Endothelial cell of umbilical vein (primary cell): ENCODE data around the gene FAM163A. TPM values are rescaled to one million over a fixed set of nuclear protein-coding genes. Genes with fewer than 3 reads are reported as not detected.

Experiments
- BruUV-seq: library from RNA; stranded (reverse); fragments of 400-500 nt; replicated peaks from 2 replicates; lab custom pipeline; 2021; lab: Mats Ljungman, UMichigan
- CTCF ChIA-PET: fragments of 300-600, 350-600 bp; sonication (Branson Sonifier 250); formaldehyde crosslinking; loops from one replicate; lab custom pipeline; 2021; ENCODE audit warnings: antibody characterized with exemption, inconsistent platforms; lab: Charles Lee
- POLR2A ChIA-PET: fragments of 300-600, 350-600 bp; sonication (Branson Sonifier 250); formaldehyde crosslinking; loops from one replicate; lab custom pipeline; 2021; ENCODE audit warnings: antibody characterized with exemption, inconsistent platforms; lab: Charles Lee
- DNase-seq: peaks from one replicate; pipeline ENCODE4 v3.0.0-alpha.2; 2011; ENCODE audit warnings: low read depth, low spot score
- FAIRE-seq: peaks from 2 replicates; lab custom pipeline; 2011; peaks lifted over from hg19 to GRCh38; lab: Jason Lieb, UNC
- H2AFZ ChIP-seq: 2 replicates; pipeline ENCODE4 v1.6.0; 2012; ENCODE audit warnings: low read depth, low read length, control low read depth, inconsistent platforms
- H3K27ac ChIP-seq: 2 replicates; pipeline ENCODE4 v1.5.1; 2011; ENCODE audit warnings: low read depth, mild to moderate bottlenecking, control low read depth, low read length, moderate library complexity; ENCODE audit not compliant: insufficient read depth
- H3K27me3 ChIP-seq, 2 experiments: 2 replicates each; pipeline versions ENCODE4 v1.6.0 to v1.6.1; 2011; ENCODE audit warnings: low read length in 2 of 2, mixed read lengths in 1 of 2; ENCODE audit not compliant: control insufficient read depth in 2 of 2, insufficient read depth in 2 of 2
- H3K36me3 ChIP-seq, 2 experiments: 2 replicates in 1 of 2; 3 replicates in 1 of 2; pipeline ENCODE4 v1.5.1; 2011; ENCODE audit warnings: low read length in 2 of 2, mild to moderate bottlenecking in 1 of 2, moderate library complexity in 1 of 2; ENCODE audit not compliant: control insufficient read depth in 2 of 2, insufficient read depth in 2 of 2; ENCODE audit errors: extremely low read depth in 1 of 2
- H3K4me1 ChIP-seq: 3 replicates; pipeline ENCODE4 v1.5.1; 2011; ENCODE audit warnings: mild to moderate bottlenecking, low read length; ENCODE audit not compliant: control insufficient read depth, insufficient read depth; ENCODE audit errors: extremely low read depth
- H3K4me2 ChIP-seq: 2 replicates; pipeline ENCODE4 v1.6.1; 2011; ENCODE audit warnings: low read length, control low read depth, mixed read lengths; ENCODE audit not compliant: insufficient read depth
- H3K4me3 ChIP-seq, 3 experiments: fragments of 200-600 bp in 1 of 3; sonication (generic), shearing (Covaris generic) in 1 of 3; replicated peaks in 1 of 3; 2 replicates each; pipeline ENCODE4 v1.5.1; 2011 to 2016; ENCODE audit warnings: control low read depth in 3 of 3, low read length in 3 of 3, mild to moderate bottlenecking in 2 of 3, inconsistent platforms in 1 of 3, low read depth in 1 of 3, moderate library complexity in 1 of 3; ENCODE audit not compliant: insufficient read depth in 1 of 3
- H3K79me2 ChIP-seq: 2 replicates; pipeline ENCODE4 v1.6.0; 2012; ENCODE audit warnings: low read length, inconsistent platforms; ENCODE audit not compliant: control insufficient read depth, insufficient read depth
- H3K9ac ChIP-seq: replicated peaks from 2 replicates; pipeline ENCODE3; 2011; ENCODE audit warnings: low read length, control low read depth; ENCODE audit not compliant: insufficient read depth; ENCODE audit errors: extremely low read depth
- H3K9me1 ChIP-seq: replicated peaks from 3 replicates; pipeline ENCODE4 v1.6.0; 2011; ENCODE audit warnings: mild to moderate bottlenecking, low read length; ENCODE audit not compliant: control insufficient read depth, insufficient read depth; ENCODE audit errors: extremely low read depth
- H3K9me3 ChIP-seq: replicated peaks from 2 replicates; pipeline ENCODE4 v1.5.1; 2012; ENCODE audit warnings: low read length, inconsistent platforms; ENCODE audit not compliant: control insufficient read depth, insufficient read depth
- H4K20me1 ChIP-seq: replicated peaks from 2 replicates; pipeline ENCODE3; 2011; ENCODE audit warnings: mild to moderate bottlenecking, low read length; ENCODE audit not compliant: control insufficient read depth, insufficient read depth; ENCODE audit errors: extremely low read depth
- CTCF ChIP-seq, 2 donors: IDR thresholded peaks; 1 replicate in 1 of 2; 2 replicates in 1 of 2; pipeline ENCODE4 v1.5.1; 2011; ENCODE audit warnings: low read length in 2 of 2, mild to moderate bottlenecking in 2 of 2, moderate library complexity in 2 of 2, control low read depth in 1 of 2, inconsistent platforms in 1 of 2, low read depth in 1 of 2; ENCODE audit not compliant: insufficient read depth in 1 of 2; ENCODE audit errors: extremely low read depth in 1 of 2
- EZH2 ChIP-seq: IDR thresholded peaks from 2 replicates; pipeline ENCODE4 v1.6.1; 2012; ENCODE audit warnings: borderline replicate concordance, low read depth, mild to moderate bottlenecking, moderate library complexity, low read length, inconsistent platforms; ENCODE audit not compliant: severe bottlenecking
- FOS ChIP-seq: IDR thresholded peaks from 2 replicates; pipeline ENCODE4 v1.6.1; 2011; ENCODE audit warnings: mild to moderate bottlenecking, low read length, moderate library complexity, borderline replicate concordance; ENCODE audit not compliant: insufficient read depth
- GATA2 ChIP-seq: IDR thresholded peaks from 2 replicates; pipeline ENCODE4 v1.7.0; 2011; ENCODE audit warnings: low read depth, mild to moderate bottlenecking, moderate library complexity, mixed read lengths, low read length; ENCODE audit not compliant: insufficient read length, insufficient read depth
- JUN ChIP-seq: IDR thresholded peaks from 2 replicates; pipeline ENCODE4 v1.6.1; 2011; ENCODE audit warnings: borderline replicate concordance, low read depth; ENCODE audit not compliant: insufficient read length, insufficient read depth
- MAX ChIP-seq: IDR thresholded peaks from 2 replicates; pipeline ENCODE4 v1.6.1; 2011; ENCODE audit not compliant: insufficient read depth, insufficient read length
- MYC ChIP-seq: IDR thresholded peaks from one replicate; pipeline ENCODE4 v1.6.1; 2011; ENCODE audit warnings: mild to moderate bottlenecking, low read depth, low read length
- POLR2A ChIP-seq: IDR thresholded peaks from 2 replicates; pipeline ENCODE4 v1.6.1; 2012; ENCODE audit warnings: low read depth, mild to moderate bottlenecking, control low read depth, low read length
- POLR2AphosphoS5 ChIP-seq: IDR thresholded peaks from 2 replicates; pipeline ENCODE4 v1.6.1; 2012; ENCODE audit warnings: low read depth, mild to moderate bottlenecking, control low read depth, low read length, moderate library complexity; ENCODE audit not compliant: insufficient read depth
- dilution Hi-C: fragments of 300-500 bp; cut with MboI; formaldehyde crosslinking; loops from one replicate; pipeline ENCODE4 v1.15.0; 2019; ENCODE audit warnings: low sequenced_read_pairs; ENCODE audit not compliant: extremely low pct_ligation_motif_present
- intact Hi-C: fragments of 100-400 bp; cut with micrococcal nuclease; formaldehyde crosslinking; loops from one replicate; pipeline ENCODE4 v1.10.0; 2022
- polyA plus RNA-seq, 4 experiments: library from polyadenylated mRNA; depleted of rRNA in 3 of 4; stranded (reverse) in 3 of 4; unstranded in 1 of 4; fragments of >200 nt; gene quantifications; 2 replicates each; pipeline versions ENCODE4 v1.2.1 to v1.2.3, GENCODE V29; 2011 to 2012; ENCODE audit warnings: missing spikeins in 1 of 4
- total RNA-seq: library from RNA; stranded (reverse); gene quantifications from 2 replicates; pipeline ENCODE4 v1.2.3, GENCODE V29; 2021

The FAM163A gene
- total and polyA plus RNA-seq, 2 donors (not counting 3 experiments of a cell fraction or from before 2014, with no cell fraction given), result not detected

GRCh38 chr1:179823693-179824092, 80.6 kb downstream of the FAM163A start:
- CTCF ChIA-PET, result interaction anchor here (0.6 to 2.7 kb wide), 4 partner anchors 9 to 58 kb away, joined by 3 to 18 read pairs (median 10); no protein-coding TSS in a partner anchor
- no peaks in the 10 kb centered on the region for H3K9me3 ChIP-seq
- H3K4me2 ChIP-seq, result no peak overlapping the region
- H3K4me1 ChIP-seq, result no peaks in the 10 kb centered on the region
- no TSS peak for BruUV-seq
- FAIRE-seq (no peak), DNase-seq (no peak)
- no peaks in the 10 kb centered on the region for H3K9me1 ChIP-seq
- no peak overlapping the region for H3K9ac ChIP-seq
- H3K27me3 ChIP-seq, result peaks cover 0 to 10% of the 10 kb centered on the region in 2 experiments
- H3K27ac ChIP-seq, result no peak overlapping the region
- POLR2A ChIA-PET, result interaction anchor here (1.3 kb wide), 1 partner anchor 9 kb away, joined by 3 read pairs; no protein-coding TSS in a partner anchor
- H3K4me3 ChIP-seq, result no peak overlapping the region
- H3K36me3 ChIP-seq, result no peaks in the 10 kb centered on the region
- intact Hi-C loops, result no loop called here
- H3K79me2 ChIP-seq, result no peaks in the 10 kb centered on the region
- H2AFZ ChIP-seq, result no peak overlapping the region
- H4K20me1 ChIP-seq, result no peaks in the 10 kb centered on the region
- TF ChIP-seq JUN, result no peak
- TF ChIP-seq POLR2A, result no peak
- no peak for TF ChIP-seq POLR2AphosphoS5
- TF ChIP-seq EZH2, result no peak
- no peak for TF ChIP-seq CTCF (IDR thresholded peaks at IDR 0.05; ENCODE audit: extremely low read depth in 1 of 2, insufficient read depth in 1 of 2, low read depth in 1 of 2, low read length in 2 of 2)
- no peak for TF ChIP-seq MAX
- no peak for TF ChIP-seq MYC
- TF ChIP-seq FOS, result no peak
- no peak for TF ChIP-seq GATA2
- dilution Hi-C loops, result no loop called here
